Trophoblast cell (in vitro differentiated cells and primary cell): Measurements from ENCODE around the gene CNR2.

ENCODE experiments used
- DNase-seq, 2 donors: peaks; one replicate each; pipeline ENCODE4 v3.0.0-alpha.2; 2016
- H2AFZ ChIP-seq: 2 replicates; pipeline ENCODE4 v1.6.1; 2013; ENCODE audit warnings: low read length, moderate library complexity, mild to moderate bottlenecking; ENCODE audit not compliant: insufficient read depth, poor library complexity
- H2AK5ac ChIP-seq: 2 replicates; pipeline ENCODE4 v1.6.1; 2013; ENCODE audit warnings: mild to moderate bottlenecking, low read length
- H2BK120ac ChIP-seq: 2 replicates; pipeline ENCODE4 v1.6.1; 2013; ENCODE audit warnings: low read length, mild to moderate bottlenecking, moderate library complexity; ENCODE audit not compliant: insufficient read depth, poor library complexity
- H2BK12ac ChIP-seq: 2 replicates; pipeline ENCODE4 v1.6.1; 2013; ENCODE audit warnings: mild to moderate bottlenecking, low read length, moderate library complexity
- H2BK5ac ChIP-seq: 2 replicates; pipeline ENCODE4 v1.6.1; 2013; ENCODE audit warnings: low read length, low read depth, moderate library complexity, mild to moderate bottlenecking; ENCODE audit not compliant: poor library complexity
- H3K14ac ChIP-seq: 2 replicates; pipeline ENCODE4 v1.6.1; 2013; ENCODE audit warnings: mild to moderate bottlenecking, low read length
- H3K18ac ChIP-seq: 2 replicates; pipeline ENCODE4 v1.6.1; 2013; ENCODE audit warnings: mild to moderate bottlenecking, low read length
- H3K23ac ChIP-seq: 2 replicates; pipeline ENCODE4 v1.6.1; 2013; ENCODE audit warnings: low read length
- H3K27ac ChIP-seq: 2 replicates; pipeline ENCODE4 v1.5.1; 2013; ENCODE audit warnings: low read depth, mild to moderate bottlenecking, inconsistent platforms, low read length, moderate library complexity
- H3K27me3 ChIP-seq: 2 replicates; pipeline ENCODE4 v1.6.1; 2013; ENCODE audit warnings: inconsistent platforms, mild to moderate bottlenecking, low read length, moderate library complexity; ENCODE audit not compliant: insufficient read depth
- H3K36me3 ChIP-seq, 2 experiments: 1 replicate in 1 of 2; 2 replicates in 1 of 2; pipeline ENCODE4 v1.6.1; 2013; ENCODE audit warnings: low read length in 2 of 2, mild to moderate bottlenecking in 2 of 2, moderate library complexity in 1 of 2; ENCODE audit not compliant: insufficient read depth in 2 of 2, control insufficient read depth in 1 of 2
- H3K4ac ChIP-seq: 2 replicates; pipeline ENCODE4 v1.6.1; 2013; ENCODE audit warnings: low read depth, mild to moderate bottlenecking, low read length, moderate library complexity
- H3K4me1 ChIP-seq, 2 experiments: 1 replicate in 1 of 2; 2 replicates in 1 of 2; pipeline ENCODE4 v1.6.1; 2013; ENCODE audit warnings: low read length in 2 of 2, mild to moderate bottlenecking in 2 of 2, moderate library complexity in 1 of 2; ENCODE audit not compliant: insufficient read depth in 2 of 2, control insufficient read depth in 1 of 2
- H3K4me2 ChIP-seq: 2 replicates; pipeline ENCODE4 v1.6.1; 2013; ENCODE audit warnings: inconsistent platforms, mild to moderate bottlenecking, low read length, moderate library complexity
- H3K4me3 ChIP-seq: 2 replicates; pipeline ENCODE4 v1.5.1; 2013; ENCODE audit warnings: mild to moderate bottlenecking, low read depth, low read length, inconsistent platforms
- H3K79me1 ChIP-seq: one replicate; pipeline ENCODE4 v1.6.1; 2013; ENCODE audit warnings: low read length
- H3K79me2 ChIP-seq: 2 replicates; pipeline ENCODE4 v1.6.1; 2013; ENCODE audit warnings: low read length, mild to moderate bottlenecking; ENCODE audit not compliant: control insufficient read depth, insufficient read depth, poor library complexity
- H3K9ac ChIP-seq: 2 replicates; pipeline ENCODE4 v1.6.1; 2013; ENCODE audit warnings: mild to moderate bottlenecking, low read length
- H3K9me3 ChIP-seq: 2 replicates; pipeline ENCODE4 v1.6.1; 2013; ENCODE audit warnings: low read depth, mild to moderate bottlenecking, control low read depth, inconsistent platforms, low read length; ENCODE audit not compliant: insufficient read depth
- H4K12ac ChIP-seq: 2 replicates; pipeline ENCODE4 v1.6.1; 2013; ENCODE audit warnings: low read depth, mild to moderate bottlenecking, low read length, moderate library complexity
- H4K8ac ChIP-seq: 2 replicates; pipeline ENCODE4 v1.6.1; 2013; ENCODE audit warnings: low read depth, mild to moderate bottlenecking, low read length, moderate library complexity
- H4K91ac ChIP-seq: one replicate; pipeline ENCODE4 v1.6.1; 2013; ENCODE audit warnings: low read depth, mild to moderate bottlenecking, low read length, moderate library complexity
- WGBS: extraction: QIAGEN DNeasy Blood & Tissue Kit; methylation state at CpG from one replicate; pipeline ENCODE4 v1.1.7; 2013; ENCODE audit warnings: missing lambda C conversion rate; ENCODE audit not compliant: insufficient read length, insufficient coverage; ENCODE audit errors: extremely low coverage; 5-methylcytosine and 5-hydroxymethylcytosine counted together

The CNR2 gene

GRCh38 chr1:23882746-23883145, 30.4 kb downstream of the CNR2 start:
- H4K91ac ChIP-seq, result no peak overlapping the region
- no peaks in the 10 kb centered on the region for H3K36me3 ChIP-seq
- H3K4me2 ChIP-seq, result no peak overlapping the region
- H2AK5ac ChIP-seq, result no peak overlapping the region
- H3K27ac ChIP-seq, result no peak overlapping the region
- H3K14ac ChIP-seq, result no peak overlapping the region
- H2BK12ac ChIP-seq, result no peak overlapping the region
- no peaks in the 10 kb centered on the region for H3K79me2 ChIP-seq
- no peak overlapping the region for H3K4ac ChIP-seq
- no peaks in the 10 kb centered on the region for H3K4me1 ChIP-seq
- H2BK5ac ChIP-seq, result no peak overlapping the region
- no peak overlapping the region for H2AFZ ChIP-seq
- no peak overlapping the region for H3K18ac ChIP-seq
- H3K4me3 ChIP-seq, result no peak overlapping the region
- H3K27me3 ChIP-seq, result no peaks in the 10 kb centered on the region
- peaks cover 5% of the 10 kb centered on the region for H3K9me3 ChIP-seq
- H3K79me1 ChIP-seq, result no peaks in the 10 kb centered on the region
- no peak overlapping the region for H3K23ac ChIP-seq
- no peak overlapping the region for H2BK120ac ChIP-seq
- DNase-seq, result no peak
- no CpG with 5 or more reads among the region's 4 CpGs for WGBS
- no peak overlapping the region for H4K8ac ChIP-seq
- H4K12ac ChIP-seq, result no peak overlapping the region
- no peak overlapping the region for H3K9ac ChIP-seq

- Histone ChIP-seq H3K27ac (no peak overlapping the region), H2BK12ac (no peak overlapping the region), H2AFZ (no peak overlapping the region), H2AK5ac (no peak overlapping the region), H2BK120ac (no peak overlapping the region), H3K4ac (no peak overlapping the region), H3K27me3 (no peaks in the 10 kb centered on the region), H3K9ac (no peak overlapping the region), H3K14ac (no peak overlapping the region), H4K8ac (no peak overlapping the region), H3K23ac (no peak overlapping the region), H4K12ac (no peak overlapping the region), H3K79me2 (no peaks in the 10 kb centered on the region), H3K4me3 (no peak overlapping the region), H3K36me3 (no peaks in the 10 kb centered on the region), H3K4me2 (no peak overlapping the region), H3K79me1 (no peaks in the 10 kb centered on the region), H4K91ac (no peak overlapping the region), H3K4me1 (no peaks in the 10 kb centered on the region), H3K18ac (no peak overlapping the region), H3K9me3 (peaks cover 3% of the 10 kb centered on the region), H2BK5ac (no peak overlapping the region)
- no peak for DNase-seq
- WGBS, result no CpG with 5 or more reads among the region's 1 CpG
Measured at GRCh38 chr1:23879809-23880208, 33.4 kb downstream of the CNR2 start.

GRCh38 chr1:23878668-23879067, 34.5 kb downstream of the CNR2 start:
- Histone ChIP-seq H3K79me1 (no peaks in the 10 kb centered on the region), H2BK5ac (no peak overlapping the region), H3K4me1 (no peaks in the 10 kb centered on the region), H3K9me3 (peaks cover 3% of the 10 kb centered on the region), H2AK5ac (no peak overlapping the region), H3K18ac (no peak overlapping the region), H2BK120ac (no peak overlapping the region), H4K8ac (no peak overlapping the region), H3K4ac (no peak overlapping the region), H2BK12ac (no peak overlapping the region), H3K9ac (no peak overlapping the region), H4K91ac (no peak overlapping the region), H3K14ac (no peak overlapping the region), H3K4me3 (no peak overlapping the region), H2AFZ (no peak overlapping the region), H3K4me2 (no peak overlapping the region), H3K79me2 (no peaks in the 10 kb centered on the region), H3K23ac (no peak overlapping the region), H4K12ac (no peak overlapping the region), H3K36me3 (no peaks in the 10 kb centered on the region), H3K27ac (no peak overlapping the region), H3K27me3 (no peaks in the 10 kb centered on the region)
- no CpG with 5 or more reads among the region's 1 CpG for WGBS
- no peak for DNase-seq

GRCh38 chr1:23875382-23875781, 37.8 kb downstream of the CNR2 start:
- H3K14ac ChIP-seq, result no peak overlapping the region
- H2BK12ac ChIP-seq, result no peak overlapping the region
- peaks cover 3% of the 10 kb centered on the region for H3K9me3 ChIP-seq
- DNase-seq, result peak; percentile 2 to 7
- H3K36me3 ChIP-seq, result no peaks in the 10 kb centered on the region
- WGBS, result no CpG with 5 or more reads among the region's 3 CpGs
- H4K91ac ChIP-seq, result no peak overlapping the region
- H3K27ac ChIP-seq, result no peak overlapping the region
- no peaks in the 10 kb centered on the region for H3K79me2 ChIP-seq
- no peak overlapping the region for H2BK5ac ChIP-seq
- no peak overlapping the region for H4K8ac ChIP-seq
- no peak overlapping the region for H3K4ac ChIP-seq
- no peaks in the 10 kb centered on the region for H3K4me1 ChIP-seq
- no peak overlapping the region for H3K18ac ChIP-seq
- no peak overlapping the region for H3K9ac ChIP-seq
- H3K4me3 ChIP-seq, result no peak overlapping the region
- H3K27me3 ChIP-seq, result no peaks in the 10 kb centered on the region
- H3K4me2 ChIP-seq, result no peak overlapping the region
- H3K79me1 ChIP-seq, result no peaks in the 10 kb centered on the region
- no peak overlapping the region for H2AK5ac ChIP-seq
- no peak overlapping the region for H3K23ac ChIP-seq
- H4K12ac ChIP-seq, result no peak overlapping the region
- H2AFZ ChIP-seq, result no peak overlapping the region
- no peak overlapping the region for H2BK120ac ChIP-seq
